K562 (cell line): Measurements from ENCODE around the gene ARF4. TPM values are rescaled to one million over a fixed set of nuclear protein-coding genes. Genes with fewer than 3 reads are reported as not detected.

Source experiments
- ATAC-seq: fragments of 200-7000 bp; cut with Tn5 transposase; 3 replicates; pipeline ENCODE4 v1.9.1; 2020; ENCODE audit warnings: moderate library complexity
- BruUV-seq: library from RNA; stranded (reverse); fragments of 400-500 nt; replicated peaks from 2 replicates; lab custom pipeline; 2021; lab: Mats Ljungman, UMichigan
- CTCF ChIA-PET: fragments of 300-600 bp; formaldehyde crosslinking; extraction: SDS; loops from one replicate; lab custom pipeline; 2021; ENCODE audit warnings: low intra/inter-chr PET ratio; lab: Yijun Ruan, JAX
- POLR2A ChIA-PET: fragments of 300-600, 350-650 bp; sonication (Branson Sonifier 250); formaldehyde crosslinking; extraction: SDS; loops from one replicate; lab custom pipeline; 2021; ENCODE audit warnings: antibody characterized with exemption, inconsistent platforms; lab: Yijun Ruan, JAX
- DNase-seq, 4 experiments: peaks; one replicate each; pipeline versions ENCODE4 v3.0.0 to v3.0.0-alpha.2; 2011 to 2018; ENCODE audit warnings: low spot score in 3 of 4, mixed read lengths in 3 of 4; ENCODE audit errors: extremely low read depth in 1 of 4
- FAIRE-seq: peaks from 2 replicates; lab custom pipeline; 2011; peaks lifted over from hg19 to GRCh38; lab: Jason Lieb, UNC
- H2AFZ ChIP-seq: 2 replicates; pipeline ENCODE4 v1.6.0; 2011; ENCODE audit warnings: low read depth, low read length, control low read depth, inconsistent platforms
- H3K27ac ChIP-seq: fragments of 200-600 bp; 3 replicates; pipeline ENCODE4 v1.8.0; 2011; ENCODE audit warnings: low read depth, mild to moderate bottlenecking, control low read depth, inconsistent platforms, low read length, moderate library complexity, mixed read lengths; ENCODE audit errors: extremely low read depth
- H3K27me3 ChIP-seq, 2 experiments: fragments of 300-600 bp in 1 of 2; 2 replicates in 1 of 2; 3 replicates in 1 of 2; pipeline versions ENCODE4 v1.6.0 to v1.8.0; 2011; ENCODE audit warnings: inconsistent platforms in 2 of 2, low read length in 2 of 2, mild to moderate bottlenecking in 1 of 2, mixed read lengths in 1 of 2, moderate library complexity in 1 of 2; ENCODE audit not compliant: control insufficient read depth in 2 of 2, insufficient read depth in 2 of 2
- H3K36me3 ChIP-seq: fragments of 300-600 bp; 3 replicates; pipeline ENCODE4 v1.8.0; 2011; ENCODE audit warnings: mild to moderate bottlenecking, low read length, inconsistent platforms; ENCODE audit not compliant: control insufficient read depth, insufficient read depth
- H3K4me1 ChIP-seq, 2 experiments: fragments of 200-600 bp in 1 of 2; replicated peaks in 1 of 2; 2 replicates in 1 of 2; 3 replicates in 1 of 2; pipeline versions ENCODE4 v1.5.1 to v1.8.0; 2011; ENCODE audit warnings: inconsistent platforms in 2 of 2, low read length in 2 of 2, mild to moderate bottlenecking in 1 of 2, mixed read lengths in 1 of 2, moderate library complexity in 1 of 2; ENCODE audit not compliant: control insufficient read depth in 2 of 2, insufficient read depth in 2 of 2
- H3K4me2 ChIP-seq: 2 replicates; pipeline ENCODE4 v1.6.1; 2011; ENCODE audit warnings: low read length, control low read depth, inconsistent platforms, mixed read lengths; ENCODE audit not compliant: insufficient read depth
- H3K4me3 ChIP-seq: fragments of 200-600 bp; sonication (generic), shearing (Covaris generic); 2 replicates; pipeline ENCODE4 v1.5.1; 2016; ENCODE audit warnings: control low read depth, inconsistent platforms
- H3K79me2 ChIP-seq: fragments of 200-600 bp; 3 replicates; pipeline ENCODE4 v1.8.0; 2011; ENCODE audit warnings: low read length, inconsistent platforms; ENCODE audit not compliant: control insufficient read depth, insufficient read depth
- H3K9ac ChIP-seq, 2 experiments: 2 replicates each; pipeline versions ENCODE4 v1.6.0 to v1.6.1; 2011; ENCODE audit warnings: low read depth in 2 of 2, low read length in 2 of 2, control low read depth in 1 of 2, inconsistent platforms in 1 of 2, mild to moderate bottlenecking in 1 of 2, mixed read lengths in 1 of 2; ENCODE audit not compliant: insufficient read depth in 1 of 2
- H3K9me1 ChIP-seq: one replicate; pipeline ENCODE4 v1.6.0; 2011; ENCODE audit warnings: inconsistent platforms, mild to moderate bottlenecking, low read length, moderate library complexity; ENCODE audit not compliant: control insufficient read depth, insufficient read depth
- H3K9me3 ChIP-seq: replicated peaks from 2 replicates; pipeline ENCODE4 v1.5.1; 2011; ENCODE audit warnings: low read depth, low read length, inconsistent platforms; ENCODE audit not compliant: control insufficient read depth, insufficient read depth
- H4K20me1 ChIP-seq: replicated peaks from 2 replicates; pipeline ENCODE4 v1.6.1; 2011; ENCODE audit warnings: low read length, inconsistent platforms, mixed read lengths; ENCODE audit not compliant: control insufficient read depth, insufficient read depth
- ARNT ChIP-seq, 2 experiments: fragments of 450-650 bp; IDR thresholded peaks; 2 replicates each; pipeline ENCODE4 v1.6.1; 2016; ENCODE audit warnings: mild to moderate bottlenecking in 1 of 2
- CHCHD3 ChIP-seq: fragments of 250-450 bp; sonication (Bioruptor Pico); IDR thresholded peaks from 2 replicates; pipeline ENCODE4 v2.1.2; 2022; ENCODE audit warnings: mild to moderate bottlenecking
- ESRRB ChIP-seq: fragments of 250-450 bp; sonication (Bioruptor Pico); IDR thresholded peaks from 2 replicates; pipeline ENCODE4 v1.5.0; 2020; ENCODE audit warnings: mild to moderate bottlenecking, moderate library complexity, borderline replicate concordance
- FOXA3 ChIP-seq, 2 experiments: fragments of 450-650 bp in 1 of 2; sonication (generic) in 1 of 2; formaldehyde crosslinking; IDR thresholded peaks in 1 of 2; conservative IDR thresholded peaks in 1 of 2; 2 replicates each; pipeline versions ENCODE4 v1.4.0 to v1.8.0; 2020 to 2022; ENCODE audit warnings: mild to moderate bottlenecking in 2 of 2, missing genetic modification reagents in 1 of 2
- HDAC6 ChIP-seq: IDR thresholded peaks from 2 replicates; pipeline ENCODE4 v1.6.1; 2012; ENCODE audit warnings: low read depth, mild to moderate bottlenecking, control low read depth, inconsistent platforms, low read length, moderate library complexity
- KAT7 ChIP-seq: sonication (generic); formaldehyde crosslinking; IDR thresholded peaks from 2 replicates; pipeline ENCODE4 v1.8.0; 2022; ENCODE audit warnings: missing genetic modification reagents, mild to moderate bottlenecking, borderline replicate concordance
- RAD21 ChIP-seq, 2 experiments: fragments of 250-450 bp in 1 of 2; fragments of 450-650 bp in 1 of 2; sonication (Bioruptor Pico) in 1 of 2; formaldehyde crosslinking in 1 of 2; IDR thresholded peaks in 1 of 2; conservative IDR thresholded peaks in 1 of 2; 2 replicates each; pipeline versions ENCODE4 v1.4.0 to v1.8.0; 2020 to 2022; ENCODE audit warnings: mild to moderate bottlenecking in 2 of 2, moderate library complexity in 1 of 2
- REST ChIP-seq, 2 experiments: fragments of 450-650 bp; formaldehyde crosslinking in 1 of 2; IDR thresholded peaks; 2 replicates each; pipeline versions ENCODE4 v1.4.0 to v1.6.1; 2014 to 2020; ENCODE audit warnings: mild to moderate bottlenecking in 2 of 2, borderline replicate concordance in 1 of 2, low read depth in 1 of 2
- ZNF143 ChIP-seq: sonication (generic); formaldehyde crosslinking; IDR thresholded peaks from 2 replicates; pipeline ENCODE4 v1.9.0; 2022; ENCODE audit warnings: mild to moderate bottlenecking, missing genetic modification reagents
- WGBS: fragments of 100-300 bp; shearing (Covaris generic); methylation state at CpG from one replicate; pipeline ENCODE4 v1.1.6; 2016; ENCODE audit warnings: low coverage, mixed read lengths; ENCODE audit not compliant: insufficient coverage; ENCODE audit errors: missing lambda C conversion rate; 5-methylcytosine and 5-hydroxymethylcytosine counted together
- in situ Hi-C: fragments of 300-500 bp; cut with MboI; formaldehyde crosslinking; loops from 4 replicates; pipeline ENCODE4 v1.15.0; 2018; ENCODE audit warnings: inconsistent platforms, mixed read lengths
- intact Hi-C: fragments of 100-400 bp; cut with micrococcal nuclease; formaldehyde crosslinking; loops from 2 replicates; pipeline ENCODE4 v1.14.2; 2022
- polyA plus RNA-seq, 8 experiments: library from polyadenylated mRNA; depleted of rRNA in 4 of 8; stranded (reverse) in 5 of 8; unstranded in 3 of 8; fragments of >200 nt; fragmentation: Nextera tagmentation in 2 of 8; fragmentation: Illumina TruSeq in 1 of 8; extraction: Ambion mirVana in 2 of 8; extraction: Trizol in 1 of 8; gene quantifications; 2 replicates each; pipeline versions ENCODE4 v1.2.1 to v1.2.3, GENCODE V29; 2011 to 2014; ENCODE audit warnings: inconsistent platforms in 1 of 8, missing spikeins in 1 of 8
- total RNA-seq, 7 experiments: library from RNA; depleted of rRNA in 6 of 7; stranded (reverse); fragments of >200 nt in 6 of 7; fragmentation: Illumina TruSeq in 2 of 7; extraction: Trizol in 2 of 7; gene quantifications; 2 replicates each; pipeline versions ENCODE4 v1.2.1 to v1.2.3, GENCODE V29; 2011 to 2021; ENCODE audit warnings: low replicate concordance in 1 of 7

Gene ARF4
- total and polyA plus RNA-seq, 9 of the 15 experiments (the other 6 are each of a cell fraction or from before 2014, with no cell fraction given) = 41.1 to 273 (median 83.8) TPM

GRCh38 chr3:57582474-57583168, 14.5 kb downstream of the ARF4 start:
- POLR2A ChIA-PET = interaction anchor here (0.6 to 1.1 kb wide), 2 partner anchors 10 to 11 kb away, joined by 3 read pairs; no protein-coding TSS in a partner anchor
- intact Hi-C loops = no loop called here
- Histone ChIP-seq H4K20me1 (no peaks in the 10 kb centered on the region), H3K79me2 (peaks cover 66% of the 10 kb centered on the region), H3K9me1 (no peaks in the 10 kb centered on the region), H3K27me3 (no peaks in the 10 kb centered on the region), H2AFZ (no peak overlapping the region), H3K4me1 (peaks cover 0 to 6% of the 10 kb centered on the region in 2 experiments; a peak in 2 of 5 replicates), H3K4me2 (no peak overlapping the region), H3K9ac (no peak overlapping the region), H3K27ac (no peak overlapping the region), H3K9me3 (no peaks in the 10 kb centered on the region), H3K4me3 (no peak overlapping the region), H3K36me3 (peaks cover 70% of the 10 kb centered on the region)
- in situ Hi-C loops = no loop called here
- FAIRE-seq = no peak
- BruUV-seq = TSS peak; percentile 6
- CTCF ChIA-PET = no interaction called here
- 88% methylated on average over 7 of the region's 7 CpGs for WGBS
- ATAC-seq = peak; percentile 21; the same call in 2 of the 3 replicates
- no peak for DNase-seq
- TF ChIP-seq RAD21 (CRISPR knock-in tag; conservative IDR thresholded peaks at IDR 0.05 in 1 of 2, IDR thresholded peaks at IDR 0.05 in 1 of 2) (no peak), ESRRB (CRISPR knock-in tag) (no peak), ARNT (IDR thresholded peaks at IDR 0.05) (no peak), CHCHD3 (CRISPR knock-in tag) (no peak), REST (IDR thresholded peaks at IDR 0.05; ENCODE audit: borderline replicate concordance) (no peak), REST (CRISPR knock-in tag; IDR thresholded peaks at IDR 0.05; ENCODE audit: low read depth) (no peak), HDAC6 (no peak), FOXA3 (CRISPR knock-in tag; conservative IDR thresholded peaks at IDR 0.05 in 1 of 2, IDR thresholded peaks at IDR 0.05 in 1 of 2) (no peak), KAT7 (CRISPR knock-in tag) (no peak), ZNF143 (CRISPR knock-in tag) (no peak)
